ENCODE data around the gene MRPS14.

The MRPS14 gene

GRCh38 chr1:175019524-175019923 lies 3.7 kb downstream of the MRPS14 start:
- DNase-seq: no peak

GRCh38 chr1:175015243-175015642 lies 8.0 kb downstream of the MRPS14 start:
- DNase-seq: no peak

- DNase-seq: no peak
Observed at GRCh38 chr1:175013445-175013844, 9.8 kb downstream of the MRPS14 start.

GRCh38 chr1:175009532-175009931 lies 13.7 kb downstream of the MRPS14 start:
- no peak for DNase-seq

GRCh38 chr1:175005085-175005783 lies 18.0 kb downstream of the MRPS14 start:
- no peak for DNase-seq

- no peak for DNase-seq
Observed at GRCh38 chr1:175003521-175003920, 19.7 kb downstream of the MRPS14 start.

- no peak for DNase-seq
Observed at GRCh38 chr1:175002910-175003517, 20.2 kb downstream of the MRPS14 start.

- DNase-seq: no peak
Observed at GRCh38 chr1:175000697-175001187, 22.5 kb downstream of the MRPS14 start.

GRCh38 chr1:174999936-175000696 lies 23.1 kb downstream of the MRPS14 start, which contains the start of gene CACYBP:
TSS of gene CACYBP (plus strand) at chr1:174999947. CDS start at chr1:175000181, 234 bp downstream.
- peak; percentile 57 for DNase-seq

- DNase-seq: peak; percentile 99
Observed at GRCh38 chr1:174999216-174999935, 23.8 kb downstream of the MRPS14 start.

GRCh38 chr1:174998569-174999215 lies 24.5 kb downstream of the MRPS14 start:
- peak; percentile 87 for DNase-seq

- DNase-seq: no peak
Observed at GRCh38 chr1:174997041-174997440, 26.2 kb downstream of the MRPS14 start.

- no peak for DNase-seq
Observed at GRCh38 chr1:174996476-174996875, 26.7 kb downstream of the MRPS14 start.

GRCh38 chr1:174995916-174996315 lies 27.3 kb downstream of the MRPS14 start:
- no peak for DNase-seq

GRCh38 chr1:174995121-174995520 lies 28.1 kb downstream of the MRPS14 start:
- no peak for DNase-seq

GRCh38 chr1:174991473-174991872 lies 31.8 kb downstream of the MRPS14 start:
- no peak for DNase-seq

- peak; percentile 56 for DNase-seq
Observed at GRCh38 chr1:174990382-174990999, 32.7 kb downstream of the MRPS14 start.

- DNase-seq: no peak
Observed at GRCh38 chr1:174989536-174990220, 33.5 kb downstream of the MRPS14 start.

GRCh38 chr1:174988986-174989385 lies 34.2 kb downstream of the MRPS14 start:
- DNase-seq: no peak

- no peak for DNase-seq
Observed at GRCh38 chr1:174988539-174988938, 34.7 kb downstream of the MRPS14 start.

- no peak for DNase-seq
Observed at GRCh38 chr1:174984952-174985351, 38.3 kb downstream of the MRPS14 start.
